22Rv1 (cell line): ENCODE results near the gene KCNQ1.

Experiments used
- CTCF ChIP-seq: fragments of 450-650 bp; IDR thresholded peaks from 2 replicates; pipeline ENCODE4 v1.5.1; 2017; ENCODE audit warnings: mild to moderate bottlenecking
- ZFX ChIP-seq: fragments of 450-650 bp; IDR thresholded peaks from 2 replicates; pipeline ENCODE4 v1.6.1; 2017; ENCODE audit warnings: antibody characterized with exemption, borderline replicate concordance

GRCh38 chr11:2436521-2437031, 8.2 kb upstream of the KCNQ1 start:
- TF ChIP-seq CTCF = no peak
- TF ChIP-seq ZFX = no peak
